ENCODE measurements around the gene ZNF536.

- TF ChIP-seq CTCF (IDR thresholded peaks at IDR 0.05; ENCODE audit: insufficient read depth, low read depth, low read length), result no peak
- no peak for TF ChIP-seq EZH2 (IDR thresholded peaks at IDR 0.05; ENCODE audit: insufficient read depth, low read length)
These were observed 56.7 kb downstream of the ZNF536 start for GRCh38 chr19:30428844-30429243.

Measured in astrocyte (in vitro differentiated cells and primary cell).